ENCODE data around the gene PPP3R1. TPM values are rescaled to one million over a fixed set of nuclear protein-coding genes. Genes with fewer than 3 reads are reported as not detected.

The PPP3R1 gene
- polyA plus RNA-seq, 1 donor (not counting 4 experiments of a cell fraction or from before 2014, with no cell fraction given), result 21.6 TPM

GRCh38 chr2:68263632-68264031 lies 11.3 kb upstream of the PPP3R1 start:
- Histone ChIP-seq H3K9me1 (ENCODE audit: control insufficient read depth, extremely low read depth, insufficient read depth, low read length) (no peaks in the 10 kb centered on the region), H3K27me3 (ENCODE audit: control insufficient read depth, extremely low read depth, insufficient read depth, low read length) (no peaks in the 10 kb centered on the region), H3K4me2 (ENCODE audit: control insufficient read depth, extremely low read depth, insufficient read depth, low read depth, low read length) (no peak overlapping the region), H3K36me3 (ENCODE audit: control insufficient read depth in 2 of 2, extremely low read depth in 1 of 2, insufficient read depth in 2 of 2, low read length in 2 of 2) (no peaks in the 10 kb centered on the region), H3K4me1 (ENCODE audit: control insufficient read depth, extremely low read depth, insufficient read depth, low read length) (no peaks in the 10 kb centered on the region), H3K9me3 (ENCODE audit: control insufficient read depth, low read depth, low read length) (no peaks in the 10 kb centered on the region), H3K9ac (ENCODE audit: control insufficient read depth, extremely low read depth, insufficient read depth, low read length) (no peak overlapping the region), H3K79me2 (ENCODE audit: control insufficient read depth, insufficient read depth, low read length) (no peaks in the 10 kb centered on the region), H4K20me1 (ENCODE audit: control insufficient read depth, extremely low read depth, insufficient read depth, low read length) (no peaks in the 10 kb centered on the region), H3K4me3 (ENCODE audit: control insufficient read depth in 2 of 3, extremely low read depth in 1 of 3, insufficient read depth in 2 of 3, low read depth in 1 of 3, low read length in 3 of 3) (no peak overlapping the region), H3K27ac (ENCODE audit: control insufficient read depth, insufficient read depth, low read length) (no peak overlapping the region), H2AFZ (ENCODE audit: control insufficient read depth, low read length) (no peak overlapping the region)
- no peak for TF ChIP-seq CTCF (optimal IDR thresholded peaks at IDR 0.05 in 1 of 3, IDR thresholded peaks at IDR 0.05 in 1 of 3, conservative IDR thresholded peaks at IDR 0.05 in 1 of 3; ENCODE audit: extremely low read depth in 1 of 3, insufficient read depth in 2 of 3, low read length in 3 of 3)
- TF ChIP-seq EZH2 (IDR thresholded peaks at IDR 0.05; ENCODE audit: low read length), result no peak
- DNase-seq (ENCODE audit: low read depth, low spot score) (no peak), FAIRE-seq (no peak)
- dilution Hi-C loops (cut with MboI; ENCODE audit: extremely low pct_ligation_motif_present, low sequenced_read_pairs), result no loop called here

GRCh38 chr2:68258851-68259250 lies 6.5 kb upstream of the PPP3R1 start:
- no peak for TF ChIP-seq CTCF (optimal IDR thresholded peaks at IDR 0.05 in 1 of 3, IDR thresholded peaks at IDR 0.05 in 1 of 3, conservative IDR thresholded peaks at IDR 0.05 in 1 of 3; ENCODE audit: extremely low read depth in 1 of 3, insufficient read depth in 2 of 3, low read length in 3 of 3)
- TF ChIP-seq EZH2 (IDR thresholded peaks at IDR 0.05; ENCODE audit: low read length), result no peak
- no peaks in the 10 kb centered on the region for H3K9me1 ChIP-seq (ENCODE audit: control insufficient read depth, extremely low read depth, insufficient read depth, low read length)
- H3K9ac ChIP-seq (ENCODE audit: control insufficient read depth, extremely low read depth, insufficient read depth, low read length), result no peak overlapping the region
- no peaks in the 10 kb centered on the region for H3K9me3 ChIP-seq (ENCODE audit: control insufficient read depth, low read depth, low read length)
- H3K27ac ChIP-seq (ENCODE audit: control insufficient read depth, insufficient read depth, low read length), result no peak overlapping the region
- H4K20me1 ChIP-seq (ENCODE audit: control insufficient read depth, extremely low read depth, insufficient read depth, low read length), result no peaks in the 10 kb centered on the region
- no peak overlapping the region for H3K4me3 ChIP-seq (ENCODE audit: control insufficient read depth in 2 of 3, extremely low read depth in 1 of 3, insufficient read depth in 2 of 3, low read depth in 1 of 3, low read length in 3 of 3)
- no peak for FAIRE-seq
- H2AFZ ChIP-seq (ENCODE audit: control insufficient read depth, low read length), result no peak overlapping the region
- H3K27me3 ChIP-seq (ENCODE audit: control insufficient read depth, extremely low read depth, insufficient read depth, low read length), result no peaks in the 10 kb centered on the region
- peaks cover 7% of the 10 kb centered on the region for H3K79me2 ChIP-seq (ENCODE audit: control insufficient read depth, insufficient read depth, low read length)
- H3K4me1 ChIP-seq (ENCODE audit: control insufficient read depth, extremely low read depth, insufficient read depth, low read length), result peaks cover 11% of the 10 kb centered on the region
- no peak overlapping the region for H3K4me2 ChIP-seq (ENCODE audit: control insufficient read depth, extremely low read depth, insufficient read depth, low read depth, low read length)
- no peaks in the 10 kb centered on the region for H3K36me3 ChIP-seq (ENCODE audit: control insufficient read depth in 2 of 2, extremely low read depth in 1 of 2, insufficient read depth in 2 of 2, low read length in 2 of 2)
- no peak for DNase-seq (ENCODE audit: low read depth, low spot score)
- dilution Hi-C loops (cut with MboI; ENCODE audit: extremely low pct_ligation_motif_present, low sequenced_read_pairs), result no loop called here

Data from keratinocyte (primary cell).